Cardiac fibroblast (primary cell): ENCODE results near the gene DDB1.

Source experiments
- DNase-seq, 2 donors: peaks; one replicate each; pipeline versions ENCODE4 v3.0.0 to v3.0.0-alpha.2; 2010; ENCODE audit warnings: low read depth in 2 of 2
- H3K4me3 ChIP-seq, 2 donors: replicated peaks in 1 of 2; 1 replicate in 1 of 2; 2 replicates in 1 of 2; pipeline ENCODE4 v1.5.1; 2011; ENCODE audit warnings: low read depth in 2 of 2, low read length in 2 of 2, mild to moderate bottlenecking in 2 of 2, moderate library complexity in 1 of 2
- CTCF ChIP-seq: IDR thresholded peaks from one replicate; pipeline ENCODE4 v1.5.1; 2011; ENCODE audit warnings: low read depth, mild to moderate bottlenecking, low read length, inconsistent platforms

DDB1 gene

GRCh38 chr11:61270354-61271076 lies 62.4 kb downstream of the DDB1 start:
- TF ChIP-seq CTCF, result no peak
- H3K4me3 ChIP-seq, result no peak overlapping the region
- DNase-seq, result peak in 1 of 2 donors; percentile 83

- no peak for DNase-seq
- H3K4me3 ChIP-seq, result no peak overlapping the region
- TF ChIP-seq CTCF, result no peak
Measured at GRCh38 chr11:61268588-61269250, 64.2 kb downstream of the DDB1 start.

- no peak overlapping the region for H3K4me3 ChIP-seq
- no peak for TF ChIP-seq CTCF
- no peak for DNase-seq
Measured at GRCh38 chr11:61267437-61267841, 65.5 kb downstream of the DDB1 start.

GRCh38 chr11:61266602-61267001 lies 66.3 kb downstream of the DDB1 start:
- TF ChIP-seq CTCF, result no peak
- peak; percentile 16 to 17 for DNase-seq
- no peak overlapping the region for H3K4me3 ChIP-seq

GRCh38 chr11:61265357-61265756 lies 67.5 kb downstream of the DDB1 start:
- no peak overlapping the region for H3K4me3 ChIP-seq
- no peak for TF ChIP-seq CTCF
- no peak for DNase-seq

GRCh38 chr11:61264795-61265194 lies 68.1 kb downstream of the DDB1 start:
- no peak for TF ChIP-seq CTCF
- no peak for DNase-seq

More at GRCh38 chr11:61264795-61265194, 68.1 kb downstream of the DDB1 start:
- H3K4me3 ChIP-seq, result no peak overlapping the region
